GM12878 (cell line): ENCODE measurements around the gene CEACAM1. TPM values are rescaled to one million over a fixed set of nuclear protein-coding genes. Genes with fewer than 3 reads are reported as not detected.

Experiments used
- ATAC-seq: fragments of 200-7000 bp; cut with Tn5 transposase; 3 replicates; pipeline ENCODE4 v1.9.1; 2020; ENCODE audit warnings: mild to moderate bottlenecking, moderate library complexity
- BruUV-seq: library from RNA; stranded (reverse); fragments of 400-500 nt; replicated peaks from 2 replicates; lab custom pipeline; 2021; lab: Mats Ljungman, UMichigan
- CTCF ChIA-PET: fragments of 300-600 bp; sonication (Branson Sonifier 250); formaldehyde crosslinking; extraction: SDS; loops from one replicate; lab custom pipeline; 2021; ENCODE audit warnings: inconsistent platforms; lab: Yijun Ruan, JAX
- POLR2A ChIA-PET: fragments of 350-600 bp; formaldehyde crosslinking; extraction: SDS; loops from one replicate; lab custom pipeline; 2021; ENCODE audit warnings: inconsistent platforms; lab: Charles Lee
- RAD21 ChIA-PET: fragments of 300-600 bp; sonication (Branson Sonifier 250); formaldehyde crosslinking; loops from one replicate; lab custom pipeline; 2023; ENCODE audit warnings: antibody characterized with exemption; ENCODE audit not compliant: unreplicated experiment; lab: Charles Lee
- SMC1A ChIA-PET: fragments of 300-600 bp; sonication (Branson Sonifier 250); formaldehyde crosslinking; loops from one replicate; lab custom pipeline; 2023; ENCODE audit not compliant: unreplicated experiment, uncharacterized antibody; lab: Charles Lee
- DNase-seq: peaks from one replicate; pipeline ENCODE4 v3.0.0-alpha.2; 2011; ENCODE audit warnings: low read depth, low spot score
- FAIRE-seq: peaks from 3 replicates; lab custom pipeline; 2011; peaks lifted over from hg19 to GRCh38; lab: Jason Lieb, UNC
- H2AFZ ChIP-seq: 2 replicates; pipeline ENCODE4 v1.6.0; 2011; ENCODE audit warnings: low read depth, low read length, control low read depth; ENCODE audit not compliant: control insufficient read depth
- H3K27ac ChIP-seq: 2 replicates; pipeline ENCODE4 v1.5.1; 2011; ENCODE audit warnings: control low read depth; ENCODE audit not compliant: control insufficient read depth, insufficient read depth
- H3K27me3 ChIP-seq, 2 experiments: replicated peaks in 1 of 2; 2 replicates each; pipeline versions ENCODE4 v1.6.0 to v1.6.1; 2011; ENCODE audit warnings: low read length in 1 of 2; ENCODE audit not compliant: control insufficient read depth in 2 of 2, insufficient read depth in 2 of 2
- H3K36me3 ChIP-seq, 2 experiments: 2 replicates each; pipeline ENCODE4 v1.5.1; 2011; ENCODE audit warnings: low read length in 1 of 2; ENCODE audit not compliant: control insufficient read depth in 2 of 2, insufficient read depth in 2 of 2
- H3K4me1 ChIP-seq: 2 replicates; pipeline ENCODE4 v1.6.1; 2011; ENCODE audit warnings: mild to moderate bottlenecking, low read length, moderate library complexity, mixed read lengths; ENCODE audit not compliant: control insufficient read depth, insufficient read depth
- H3K4me2 ChIP-seq: 2 replicates; pipeline ENCODE4 v1.6.0; 2011; ENCODE audit warnings: control low read depth; ENCODE audit not compliant: control insufficient read depth, insufficient read depth
- H3K4me3 ChIP-seq: fragments of 200-600 bp; sonication (generic); 2 replicates; pipeline ENCODE4 v1.5.1; 2016
- H3K79me2 ChIP-seq: 2 replicates; pipeline ENCODE4 v1.6.0; 2011; ENCODE audit warnings: low read length; ENCODE audit not compliant: control insufficient read depth, insufficient read depth
- H3K9ac ChIP-seq: 2 replicates; pipeline ENCODE4 v1.8.0; 2011; ENCODE audit warnings: low read length, control low read depth, mixed read lengths; ENCODE audit not compliant: control insufficient read depth, insufficient read depth
- H3K9me3 ChIP-seq: replicated peaks from 3 replicates; pipeline ENCODE4 v1.5.1; 2011; ENCODE audit warnings: mild to moderate bottlenecking, low read length; ENCODE audit not compliant: control insufficient read depth, insufficient read depth
- H4K20me1 ChIP-seq: 2 replicates; pipeline ENCODE4 v1.6.0; 2011; ENCODE audit not compliant: control insufficient read depth, insufficient read depth
- CBFB ChIP-seq: IDR thresholded peaks from 2 replicates; pipeline ENCODE4 v1.6.1; 2016; ENCODE audit warnings: antibody characterized with exemption, low read depth
- SMAD5 ChIP-seq: IDR thresholded peaks from 2 replicates; pipeline ENCODE4 v1.6.1; 2016; ENCODE audit warnings: antibody characterized with exemption, low read depth
- STAT3 ChIP-seq: IDR thresholded peaks from 2 replicates; pipeline ENCODE4 v1.6.1; 2011; ENCODE audit warnings: low read depth, low read length, improper control_type of control experiment
- SUPT20H ChIP-seq: IDR thresholded peaks from 2 replicates; pipeline ENCODE4 v1.6.1; 2011; ENCODE audit warnings: low read depth, mild to moderate bottlenecking, low read length, moderate library complexity, borderline replicate concordance; ENCODE audit not compliant: control insufficient read depth
- TCF7 ChIP-seq: IDR thresholded peaks from 2 replicates; pipeline ENCODE4 v1.6.1; 2014; ENCODE audit warnings: antibody characterized with exemption, borderline replicate concordance
- ZNF217 ChIP-seq: fragments of 450-650 bp; IDR thresholded peaks from 2 replicates; pipeline ENCODE4 v1.6.1; 2017; ENCODE audit warnings: antibody characterized with exemption, mild to moderate bottlenecking
- ZZZ3 ChIP-seq: IDR thresholded peaks from 2 replicates; pipeline ENCODE4 v1.6.1; 2011; ENCODE audit warnings: low read depth; ENCODE audit not compliant: control insufficient read depth, insufficient read length
- WGBS: methylation state at CpG from one replicate; pipeline ENCODE4 v1.1.6; 2016; ENCODE audit warnings: low lambda C conversion rate; ENCODE audit not compliant: insufficient replicate concordance, insufficient coverage; ENCODE audit errors: missing lambda C conversion rate; 5-methylcytosine and 5-hydroxymethylcytosine counted together
- in situ Hi-C: fragments of 300-500 bp; cut with MboI; formaldehyde crosslinking; loops from 9 replicates; pipeline ENCODE4 v1.14.3; 2018; ENCODE audit warnings: mixed read lengths
- intact Hi-C: fragments of 100-400 bp; cut with micrococcal nuclease; formaldehyde crosslinking; loops from one replicate; pipeline ENCODE4 v1.14.2; 2022; ENCODE audit not compliant: unreplicated experiment
- polyA plus RNA-seq, 11 experiments: library from polyadenylated mRNA; depleted of rRNA in 4 of 11; unstranded in 6 of 11; stranded (reverse) in 5 of 11; fragments of >200 nt; fragmentation: Nextera tagmentation in 4 of 11; fragmentation: Illumina TruSeq in 1 of 11; extraction: Ambion mirVana in 4 of 11; extraction: Trizol in 1 of 11; gene quantifications; 1 replicate in 1 of 11; 2 replicates in 10 of 11; pipeline versions ENCODE4 v1.2.1 to v1.2.3, GENCODE V29; 2011 to 2016; ENCODE audit warnings: inconsistent platforms in 2 of 11, missing spikeins in 2 of 11, low read depth in 1 of 11
- total RNA-seq, 4 experiments: library from RNA; depleted of rRNA in 3 of 4; stranded (reverse); fragments of >200 nt in 3 of 4; fragmentation: Illumina TruSeq in 1 of 4; extraction: Trizol in 1 of 4; gene quantifications; 2 replicates each; pipeline versions ENCODE4 v1.2.1 to v1.2.3, GENCODE V29; 2013 to 2021
- TF ChIP-seq, protein P1 (sequence below): fragments of 450-650 bp; IDR thresholded peaks from 2 replicates; pipeline ENCODE4 v1.6.1; 2017; ENCODE audit warnings: mild to moderate bottlenecking, moderate library complexity
- TF ChIP-seq, protein P2 (sequence below): fragments of 450-650 bp; IDR thresholded peaks from 2 replicates; pipeline ENCODE4 v1.6.1; 2016; ENCODE audit warnings: mild to moderate bottlenecking, moderate library complexity, borderline replicate concordance
- TF ChIP-seq, protein P3 (sequence below): fragments of 450-650 bp; IDR thresholded peaks from 2 replicates; pipeline ENCODE4 v1.6.1; 2017; ENCODE audit warnings: mild to moderate bottlenecking, low read depth, inconsistent platforms; ENCODE audit not compliant: poor library complexity, severe bottlenecking
- TF ChIP-seq, protein P4 (sequence below): IDR thresholded peaks from 2 replicates; pipeline ENCODE4 v1.6.1; 2011; ENCODE audit warnings: low read depth, low read length, improper control_type of control experiment, borderline replicate concordance

The CEACAM1 gene
- total and polyA plus RNA-seq, 10 of the 15 experiments (the other 5 are each of a cell fraction or from before 2014, with no cell fraction given), result 3.9 to 24.0 (median 6.5) TPM

DNA sequence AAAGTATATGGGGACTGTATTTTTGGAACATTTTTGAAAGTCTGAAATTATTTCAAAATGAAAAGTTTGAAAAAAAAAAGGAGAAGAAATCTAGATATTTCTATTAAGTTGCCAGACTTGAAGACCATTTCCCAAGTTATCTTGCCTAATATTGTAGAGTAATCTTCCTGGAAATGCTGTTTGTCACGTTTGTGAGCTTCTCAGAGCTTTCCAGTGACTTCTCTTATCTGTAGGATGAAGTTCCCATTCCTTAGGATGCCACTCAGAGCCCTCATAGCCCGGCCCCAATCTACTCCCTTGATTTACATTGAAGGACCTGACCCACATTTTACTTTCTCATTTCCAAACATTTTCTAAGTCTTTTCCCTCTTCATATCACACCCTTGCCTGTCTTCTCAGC, 42.8 kb upstream of the CEACAM1 start:
- ATAC-seq, result no peak
- ChIA-PET POLR2A (no interaction called here), CTCF (interaction anchor here (0.6 to 0.9 kb wide), 3 partner anchors 15 to 642 kb away, joined by 3 to 4 read pairs (median 3); no protein-coding TSS in a partner anchor), RAD21 (no interaction called here), SMC1A (no interaction called here)
- no peaks in the 10 kb centered on the region for H3K9me3 ChIP-seq
- TF ChIP-seq SMAD5 (no peak), TCF7 (no peak), ZNF217 (no peak), CBFB (no peak), STAT3 (no peak), SUPT20H (no peak), ZZZ3 (no peak)
- TF ChIP-seq, protein P1, sequence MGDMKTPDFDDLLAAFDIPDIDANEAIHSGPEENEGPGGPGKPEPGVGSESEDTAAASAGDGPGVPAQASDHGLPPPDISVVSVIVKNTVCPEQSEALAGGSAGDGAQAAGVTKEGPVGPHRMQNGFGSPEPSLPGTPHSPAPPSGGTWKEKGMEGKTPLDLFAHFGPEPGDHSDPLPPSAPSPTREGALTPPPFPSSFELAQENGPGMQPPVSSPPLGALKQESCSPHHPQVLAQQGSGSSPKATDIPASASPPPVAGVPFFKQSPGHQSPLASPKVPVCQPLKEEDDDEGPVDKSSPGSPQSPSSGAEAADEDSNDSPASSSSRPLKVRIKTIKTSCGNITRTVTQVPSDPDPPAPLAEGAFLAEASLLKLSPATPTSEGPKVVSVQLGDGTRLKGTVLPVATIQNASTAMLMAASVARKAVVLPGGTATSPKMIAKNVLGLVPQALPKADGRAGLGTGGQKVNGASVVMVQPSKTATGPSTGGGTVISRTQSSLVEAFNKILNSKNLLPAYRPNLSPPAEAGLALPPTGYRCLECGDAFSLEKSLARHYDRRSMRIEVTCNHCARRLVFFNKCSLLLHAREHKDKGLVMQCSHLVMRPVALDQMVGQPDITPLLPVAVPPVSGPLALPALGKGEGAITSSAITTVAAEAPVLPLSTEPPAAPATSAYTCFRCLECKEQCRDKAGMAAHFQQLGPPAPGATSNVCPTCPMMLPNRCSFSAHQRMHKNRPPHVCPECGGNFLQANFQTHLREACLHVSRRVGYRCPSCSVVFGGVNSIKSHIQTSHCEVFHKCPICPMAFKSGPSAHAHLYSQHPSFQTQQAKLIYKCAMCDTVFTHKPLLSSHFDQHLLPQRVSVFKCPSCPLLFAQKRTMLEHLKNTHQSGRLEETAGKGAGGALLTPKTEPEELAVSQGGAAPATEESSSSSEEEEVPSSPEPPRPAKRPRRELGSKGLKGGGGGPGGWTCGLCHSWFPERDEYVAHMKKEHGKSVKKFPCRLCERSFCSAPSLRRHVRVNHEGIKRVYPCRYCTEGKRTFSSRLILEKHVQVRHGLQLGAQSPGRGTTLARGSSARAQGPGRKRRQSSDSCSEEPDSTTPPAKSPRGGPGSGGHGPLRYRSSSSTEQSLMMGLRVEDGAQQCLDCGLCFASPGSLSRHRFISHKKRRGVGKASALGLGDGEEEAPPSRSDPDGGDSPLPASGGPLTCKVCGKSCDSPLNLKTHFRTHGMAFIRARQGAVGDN, result no peak
- TF ChIP-seq, protein P2, sequence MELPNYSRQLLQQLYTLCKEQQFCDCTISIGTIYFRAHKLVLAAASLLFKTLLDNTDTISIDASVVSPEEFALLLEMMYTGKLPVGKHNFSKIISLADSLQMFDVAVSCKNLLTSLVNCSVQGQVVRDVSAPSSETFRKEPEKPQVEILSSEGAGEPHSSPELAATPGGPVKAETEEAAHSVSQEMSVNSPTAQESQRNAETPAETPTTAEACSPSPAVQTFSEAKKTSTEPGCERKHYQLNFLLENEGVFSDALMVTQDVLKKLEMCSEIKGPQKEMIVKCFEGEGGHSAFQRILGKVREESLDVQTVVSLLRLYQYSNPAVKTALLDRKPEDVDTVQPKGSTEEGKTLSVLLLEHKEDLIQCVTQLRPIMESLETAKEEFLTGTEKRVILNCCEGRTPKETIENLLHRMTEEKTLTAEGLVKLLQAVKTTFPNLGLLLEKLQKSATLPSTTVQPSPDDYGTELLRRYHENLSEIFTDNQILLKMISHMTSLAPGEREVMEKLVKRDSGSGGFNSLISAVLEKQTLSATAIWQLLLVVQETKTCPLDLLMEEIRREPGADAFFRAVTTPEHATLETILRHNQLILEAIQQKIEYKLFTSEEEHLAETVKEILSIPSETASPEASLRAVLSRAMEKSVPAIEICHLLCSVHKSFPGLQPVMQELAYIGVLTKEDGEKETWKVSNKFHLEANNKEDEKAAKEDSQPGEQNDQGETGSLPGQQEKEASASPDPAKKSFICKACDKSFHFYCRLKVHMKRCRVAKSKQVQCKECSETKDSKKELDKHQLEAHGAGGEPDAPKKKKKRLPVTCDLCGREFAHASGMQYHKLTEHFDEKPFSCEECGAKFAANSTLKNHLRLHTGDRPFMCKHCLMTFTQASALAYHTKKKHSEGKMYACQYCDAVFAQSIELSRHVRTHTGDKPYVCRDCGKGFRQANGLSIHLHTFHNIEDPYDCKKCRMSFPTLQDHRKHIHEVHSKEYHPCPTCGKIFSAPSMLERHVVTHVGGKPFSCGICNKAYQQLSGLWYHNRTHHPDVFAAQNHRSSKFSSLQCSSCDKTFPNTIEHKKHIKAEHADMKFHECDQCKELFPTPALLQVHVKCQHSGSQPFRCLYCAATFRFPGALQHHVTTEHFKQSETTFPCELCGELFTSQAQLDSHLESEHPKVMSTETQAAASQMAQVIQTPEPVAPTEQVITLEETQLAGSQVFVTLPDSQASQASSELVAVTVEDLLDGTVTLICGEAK, result no peak
- TF ChIP-seq, protein P3, sequence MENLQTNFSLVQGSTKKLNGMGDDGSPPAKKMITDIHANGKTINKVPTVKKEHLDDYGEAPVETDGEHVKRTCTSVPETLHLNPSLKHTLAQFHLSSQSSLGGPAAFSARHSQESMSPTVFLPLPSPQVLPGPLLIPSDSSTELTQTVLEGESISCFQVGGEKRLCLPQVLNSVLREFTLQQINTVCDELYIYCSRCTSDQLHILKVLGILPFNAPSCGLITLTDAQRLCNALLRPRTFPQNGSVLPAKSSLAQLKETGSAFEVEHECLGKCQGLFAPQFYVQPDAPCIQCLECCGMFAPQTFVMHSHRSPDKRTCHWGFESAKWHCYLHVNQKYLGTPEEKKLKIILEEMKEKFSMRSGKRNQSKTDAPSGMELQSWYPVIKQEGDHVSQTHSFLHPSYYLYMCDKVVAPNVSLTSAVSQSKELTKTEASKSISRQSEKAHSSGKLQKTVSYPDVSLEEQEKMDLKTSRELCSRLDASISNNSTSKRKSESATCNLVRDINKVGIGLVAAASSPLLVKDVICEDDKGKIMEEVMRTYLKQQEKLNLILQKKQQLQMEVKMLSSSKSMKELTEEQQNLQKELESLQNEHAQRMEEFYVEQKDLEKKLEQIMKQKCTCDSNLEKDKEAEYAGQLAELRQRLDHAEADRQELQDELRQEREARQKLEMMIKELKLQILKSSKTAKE, result no peak
- TF ChIP-seq, protein P4, sequence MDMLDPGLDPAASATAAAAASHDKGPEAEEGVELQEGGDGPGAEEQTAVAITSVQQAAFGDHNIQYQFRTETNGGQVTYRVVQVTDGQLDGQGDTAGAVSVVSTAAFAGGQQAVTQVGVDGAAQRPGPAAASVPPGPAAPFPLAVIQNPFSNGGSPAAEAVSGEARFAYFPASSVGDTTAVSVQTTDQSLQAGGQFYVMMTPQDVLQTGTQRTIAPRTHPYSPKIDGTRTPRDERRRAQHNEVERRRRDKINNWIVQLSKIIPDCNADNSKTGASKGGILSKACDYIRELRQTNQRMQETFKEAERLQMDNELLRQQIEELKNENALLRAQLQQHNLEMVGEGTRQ, result no peak
- H3K4me1 ChIP-seq, result no peaks in the 10 kb centered on the region
- no TSS peak for BruUV-seq
- intact Hi-C loops (no loop called here), in situ Hi-C loops (no loop called here)
- H3K4me3 ChIP-seq, result no peak overlapping the region
- no peaks in the 10 kb centered on the region for H4K20me1 ChIP-seq
- H3K27me3 ChIP-seq, result no peaks in the 10 kb centered on the region
- no peak overlapping the region for H2AFZ ChIP-seq
- H3K27ac ChIP-seq, result no peak overlapping the region
- H3K9ac ChIP-seq, result no peak overlapping the region
- no peak for DNase-seq
- 0% methylated on average over 2 of the region's 2 CpGs for whole genome bisulfite sequencing
- H3K4me2 ChIP-seq, result no peak overlapping the region
- no peaks in the 10 kb centered on the region for H3K36me3 ChIP-seq
- FAIRE-seq, result no peak
- H3K79me2 ChIP-seq, result no peaks in the 10 kb centered on the region
